GM12878 (cell line): ENCODE results near the gene RECQL. TPM values are rescaled to one million over a fixed set of nuclear protein-coding genes. Genes with fewer than 3 reads are reported as not detected.

Experiments
- ATAC-seq: fragments of 200-7000 bp; cut with Tn5 transposase; 3 replicates; pipeline ENCODE4 v1.9.1; 2020; ENCODE audit warnings: mild to moderate bottlenecking, moderate library complexity
- BruUV-seq: library from RNA; stranded (reverse); fragments of 400-500 nt; replicated peaks from 2 replicates; lab custom pipeline; 2021; lab: Mats Ljungman, UMichigan
- CTCF ChIA-PET: fragments of 300-600 bp; sonication (Branson Sonifier 250); formaldehyde crosslinking; extraction: SDS; loops from one replicate; lab custom pipeline; 2021; ENCODE audit warnings: inconsistent platforms; lab: Yijun Ruan, JAX
- POLR2A ChIA-PET: fragments of 350-600 bp; formaldehyde crosslinking; extraction: SDS; loops from one replicate; lab custom pipeline; 2021; ENCODE audit warnings: inconsistent platforms; lab: Charles Lee
- RAD21 ChIA-PET: fragments of 300-600 bp; sonication (Branson Sonifier 250); formaldehyde crosslinking; loops from one replicate; lab custom pipeline; 2023; ENCODE audit warnings: antibody characterized with exemption; ENCODE audit not compliant: unreplicated experiment; lab: Charles Lee
- SMC1A ChIA-PET: fragments of 300-600 bp; sonication (Branson Sonifier 250); formaldehyde crosslinking; loops from one replicate; lab custom pipeline; 2023; ENCODE audit not compliant: unreplicated experiment, uncharacterized antibody; lab: Charles Lee
- DNase-seq: peaks from one replicate; pipeline ENCODE4 v3.0.0-alpha.2; 2011; ENCODE audit warnings: low read depth, low spot score
- FAIRE-seq: peaks from 3 replicates; lab custom pipeline; 2011; peaks lifted over from hg19 to GRCh38; lab: Jason Lieb, UNC
- H2AFZ ChIP-seq: 2 replicates; pipeline ENCODE4 v1.6.0; 2011; ENCODE audit warnings: low read depth, low read length, control low read depth; ENCODE audit not compliant: control insufficient read depth
- H3K27ac ChIP-seq: 2 replicates; pipeline ENCODE4 v1.5.1; 2011; ENCODE audit warnings: control low read depth; ENCODE audit not compliant: control insufficient read depth, insufficient read depth
- H3K27me3 ChIP-seq, 2 experiments: replicated peaks in 1 of 2; 2 replicates each; pipeline versions ENCODE4 v1.6.0 to v1.6.1; 2011; ENCODE audit warnings: low read length in 1 of 2; ENCODE audit not compliant: control insufficient read depth in 2 of 2, insufficient read depth in 2 of 2
- H3K36me3 ChIP-seq, 2 experiments: 2 replicates each; pipeline ENCODE4 v1.5.1; 2011; ENCODE audit warnings: low read length in 1 of 2; ENCODE audit not compliant: control insufficient read depth in 2 of 2, insufficient read depth in 2 of 2
- H3K4me1 ChIP-seq: 2 replicates; pipeline ENCODE4 v1.6.1; 2011; ENCODE audit warnings: mild to moderate bottlenecking, low read length, moderate library complexity, mixed read lengths; ENCODE audit not compliant: control insufficient read depth, insufficient read depth
- H3K4me2 ChIP-seq: 2 replicates; pipeline ENCODE4 v1.6.0; 2011; ENCODE audit warnings: control low read depth; ENCODE audit not compliant: control insufficient read depth, insufficient read depth
- H3K4me3 ChIP-seq: fragments of 200-600 bp; sonication (generic); 2 replicates; pipeline ENCODE4 v1.5.1; 2016
- H3K79me2 ChIP-seq: 2 replicates; pipeline ENCODE4 v1.6.0; 2011; ENCODE audit warnings: low read length; ENCODE audit not compliant: control insufficient read depth, insufficient read depth
- H3K9ac ChIP-seq: 2 replicates; pipeline ENCODE4 v1.8.0; 2011; ENCODE audit warnings: low read length, control low read depth, mixed read lengths; ENCODE audit not compliant: control insufficient read depth, insufficient read depth
- H3K9me3 ChIP-seq: replicated peaks from 3 replicates; pipeline ENCODE4 v1.5.1; 2011; ENCODE audit warnings: mild to moderate bottlenecking, low read length; ENCODE audit not compliant: control insufficient read depth, insufficient read depth
- H4K20me1 ChIP-seq: 2 replicates; pipeline ENCODE4 v1.6.0; 2011; ENCODE audit not compliant: control insufficient read depth, insufficient read depth
- BACH1 ChIP-seq: fragments of 450-650 bp; IDR thresholded peaks from 2 replicates; pipeline ENCODE4 v1.6.1; 2017; ENCODE audit warnings: mild to moderate bottlenecking, borderline replicate concordance
- BCL11A ChIP-seq: IDR thresholded peaks from 2 replicates; pipeline ENCODE4 v1.6.1; 2011; ENCODE audit warnings: low read depth, low read length
- BHLHE40 ChIP-seq, 2 experiments: fragments of 450-650 bp in 1 of 2; IDR thresholded peaks; 2 replicates each; pipeline ENCODE4 v1.6.1; 2011 to 2017; ENCODE audit warnings: low read depth in 2 of 2, borderline replicate concordance in 1 of 2, improper control_type of control experiment in 1 of 2, low read length in 1 of 2, mild to moderate bottlenecking in 1 of 2
- CHD1 ChIP-seq: IDR thresholded peaks from 2 replicates; pipeline ENCODE4 v1.6.1; 2012; ENCODE audit warnings: low read depth, low read length, improper control_type of control experiment
- EP300 ChIP-seq, 2 experiments: fragments of 150-350 bp in 1 of 2; IDR thresholded peaks; 2 replicates each; pipeline ENCODE4 v1.6.1; 2011 to 2012; ENCODE audit warnings: low read depth in 2 of 2, low read length in 2 of 2, borderline replicate concordance in 1 of 2, improper control_type of control experiment in 1 of 2, inconsistent platforms in 1 of 2; ENCODE audit not compliant: control insufficient read depth in 1 of 2
- PAX8 ChIP-seq: fragments of 450-650 bp; IDR thresholded peaks from 2 replicates; pipeline ENCODE4 v1.6.1; 2017; ENCODE audit warnings: mild to moderate bottlenecking, moderate library complexity
- SIN3A ChIP-seq: IDR thresholded peaks from 2 replicates; pipeline ENCODE4 v1.6.1; 2012; ENCODE audit warnings: low read depth, low read length, improper control_type of control experiment
- SMAD1 ChIP-seq: fragments of 450-650 bp; IDR thresholded peaks from 2 replicates; pipeline ENCODE4 v1.6.1; 2018; ENCODE audit warnings: mild to moderate bottlenecking, low read depth; ENCODE audit not compliant: partially characterized antibody
- TARDBP ChIP-seq: IDR thresholded peaks from 2 replicates; pipeline ENCODE4 v1.6.1; 2016; ENCODE audit warnings: borderline replicate concordance
- TCF7 ChIP-seq: IDR thresholded peaks from 2 replicates; pipeline ENCODE4 v1.6.1; 2014; ENCODE audit warnings: antibody characterized with exemption, borderline replicate concordance
- ZBTB4 ChIP-seq: fragments of 450-650 bp; formaldehyde crosslinking; IDR thresholded peaks from 2 replicates; pipeline ENCODE4 v1.4.0; 2022; ENCODE audit warnings: mild to moderate bottlenecking, moderate library complexity
- ZNF207 ChIP-seq: fragments of 450-650 bp; IDR thresholded peaks from 2 replicates; pipeline ENCODE4 v1.6.1; 2014; ENCODE audit warnings: antibody characterized with exemption, mild to moderate bottlenecking, borderline replicate concordance
- ZNF217 ChIP-seq: fragments of 450-650 bp; IDR thresholded peaks from 2 replicates; pipeline ENCODE4 v1.6.1; 2017; ENCODE audit warnings: antibody characterized with exemption, mild to moderate bottlenecking
- ZNF384 ChIP-seq: IDR thresholded peaks from 2 replicates; pipeline ENCODE4 v1.6.1; 2012; ENCODE audit warnings: low read depth, mild to moderate bottlenecking, low read length, improper control_type of control experiment, borderline replicate concordance
- WGBS: methylation state at CpG from one replicate; pipeline ENCODE4 v1.1.6; 2016; ENCODE audit warnings: low lambda C conversion rate; ENCODE audit not compliant: insufficient replicate concordance, insufficient coverage; ENCODE audit errors: missing lambda C conversion rate; 5-methylcytosine and 5-hydroxymethylcytosine counted together
- in situ Hi-C: fragments of 300-500 bp; cut with MboI; formaldehyde crosslinking; loops from 9 replicates; pipeline ENCODE4 v1.14.3; 2018; ENCODE audit warnings: mixed read lengths
- intact Hi-C: fragments of 100-400 bp; cut with micrococcal nuclease; formaldehyde crosslinking; loops from one replicate; pipeline ENCODE4 v1.14.2; 2022; ENCODE audit not compliant: unreplicated experiment
- polyA plus RNA-seq, 11 experiments: library from polyadenylated mRNA; depleted of rRNA in 4 of 11; unstranded in 6 of 11; stranded (reverse) in 5 of 11; fragments of >200 nt; fragmentation: Nextera tagmentation in 4 of 11; fragmentation: Illumina TruSeq in 1 of 11; extraction: Ambion mirVana in 4 of 11; extraction: Trizol in 1 of 11; gene quantifications; 1 replicate in 1 of 11; 2 replicates in 10 of 11; pipeline versions ENCODE4 v1.2.1 to v1.2.3, GENCODE V29; 2011 to 2016; ENCODE audit warnings: inconsistent platforms in 2 of 11, missing spikeins in 2 of 11, low read depth in 1 of 11
- total RNA-seq, 4 experiments: library from RNA; depleted of rRNA in 3 of 4; stranded (reverse); fragments of >200 nt in 3 of 4; fragmentation: Illumina TruSeq in 1 of 4; extraction: Trizol in 1 of 4; gene quantifications; 2 replicates each; pipeline versions ENCODE4 v1.2.1 to v1.2.3, GENCODE V29; 2013 to 2021
- TF ChIP-seq, protein P1 (sequence below): fragments of 450-650 bp; IDR thresholded peaks from 2 replicates; pipeline ENCODE4 v1.6.1; 2017; ENCODE audit warnings: borderline replicate concordance
- TF ChIP-seq, protein P2 (sequence below): fragments of 450-650 bp; IDR thresholded peaks from 2 replicates; pipeline ENCODE4 v1.6.1; 2016; ENCODE audit warnings: mild to moderate bottlenecking

Gene RECQL
- total and polyA plus RNA-seq, 10 of the 15 experiments (the other 5 are each of a cell fraction or from before 2014, with no cell fraction given), result 47.4 to 130 (median 70.8) TPM

DNA sequence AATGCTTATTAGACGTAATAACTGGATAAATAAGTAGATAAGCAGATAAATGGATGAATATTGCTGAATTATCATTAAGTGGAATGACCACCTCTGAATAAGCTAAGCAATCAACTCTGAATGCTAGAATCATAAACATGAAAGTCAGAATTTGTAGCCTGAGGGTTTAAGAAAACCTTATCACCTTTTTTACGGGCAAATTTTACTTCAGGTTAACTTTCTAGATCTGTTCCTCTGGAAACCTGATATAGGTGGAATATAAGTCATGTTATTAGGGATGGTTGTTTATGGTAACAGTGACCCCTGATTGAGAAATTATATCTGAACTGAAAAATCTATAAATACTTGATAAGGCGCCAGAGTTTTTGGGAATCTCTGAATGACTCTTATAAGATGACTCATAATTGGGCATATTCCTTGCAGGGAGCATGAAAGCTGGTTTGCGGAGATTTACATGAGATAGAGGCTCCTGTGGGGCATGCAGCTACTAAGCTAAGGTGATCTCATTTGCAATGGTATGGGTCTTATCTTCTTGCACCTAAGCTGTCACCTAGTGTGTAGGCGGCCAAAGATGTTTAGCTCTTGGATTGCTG is 36.7 kb upstream of the RECQL start:
- ChIA-PET POLR2A (no interaction called here), SMC1A (interaction anchor here (1.5 to 1.6 kb wide), 2 partner anchors 33 to 60 kb away, joined by 3 read pairs; no protein-coding TSS in a partner anchor), CTCF (no interaction called here), RAD21 (interaction anchor here (0.7 kb wide), 1 partner anchor 28 kb away, joined by 3 read pairs; no protein-coding TSS in a partner anchor)
- Histone ChIP-seq H3K4me2 (no peak overlapping the region), H3K27me3 (no peaks in the 10 kb centered on the region), H3K79me2 (no peaks in the 10 kb centered on the region), H3K4me1 (no peaks in the 10 kb centered on the region), H3K9me3 (no peaks in the 10 kb centered on the region), H4K20me1 (no peaks in the 10 kb centered on the region), H3K4me3 (no peak overlapping the region), H3K27ac (no peak overlapping the region), H2AFZ (no peak overlapping the region), H3K36me3 (no peaks in the 10 kb centered on the region), H3K9ac (no peak overlapping the region)
- ATAC-seq (no peak), FAIRE-seq (no peak), DNase-seq (no peak)
- in situ Hi-C loops, result no loop called here
- TF ChIP-seq BACH1 (no peak), ZNF207 (no peak), ZNF384 (no peak), ZBTB4 (no peak), ZNF217 (no peak), SIN3A (no peak), PAX8 (no peak), TCF7 (no peak), BCL11A (no peak), SMAD1 (no peak), EP300 (IDR thresholded peaks at IDR 0.05; ENCODE audit: borderline replicate concordance in 1 of 2, control insufficient read depth in 1 of 2, low read depth in 2 of 2, low read length in 2 of 2) (no peak), CHD1 (no peak), BHLHE40 (IDR thresholded peaks at IDR 0.05; ENCODE audit: borderline replicate concordance in 1 of 2, low read depth in 2 of 2, low read length in 1 of 2) (no peak), TARDBP (no peak)
- TF ChIP-seq, protein P1, sequence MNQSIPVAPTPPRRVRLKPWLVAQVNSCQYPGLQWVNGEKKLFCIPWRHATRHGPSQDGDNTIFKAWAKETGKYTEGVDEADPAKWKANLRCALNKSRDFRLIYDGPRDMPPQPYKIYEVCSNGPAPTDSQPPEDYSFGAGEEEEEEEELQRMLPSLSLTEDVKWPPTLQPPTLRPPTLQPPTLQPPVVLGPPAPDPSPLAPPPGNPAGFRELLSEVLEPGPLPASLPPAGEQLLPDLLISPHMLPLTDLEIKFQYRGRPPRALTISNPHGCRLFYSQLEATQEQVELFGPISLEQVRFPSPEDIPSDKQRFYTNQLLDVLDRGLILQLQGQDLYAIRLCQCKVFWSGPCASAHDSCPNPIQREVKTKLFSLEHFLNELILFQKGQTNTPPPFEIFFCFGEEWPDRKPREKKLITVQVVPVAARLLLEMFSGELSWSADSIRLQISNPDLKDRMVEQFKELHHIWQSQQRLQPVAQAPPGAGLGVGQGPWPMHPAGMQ, result no peak
- TF ChIP-seq, protein P2, sequence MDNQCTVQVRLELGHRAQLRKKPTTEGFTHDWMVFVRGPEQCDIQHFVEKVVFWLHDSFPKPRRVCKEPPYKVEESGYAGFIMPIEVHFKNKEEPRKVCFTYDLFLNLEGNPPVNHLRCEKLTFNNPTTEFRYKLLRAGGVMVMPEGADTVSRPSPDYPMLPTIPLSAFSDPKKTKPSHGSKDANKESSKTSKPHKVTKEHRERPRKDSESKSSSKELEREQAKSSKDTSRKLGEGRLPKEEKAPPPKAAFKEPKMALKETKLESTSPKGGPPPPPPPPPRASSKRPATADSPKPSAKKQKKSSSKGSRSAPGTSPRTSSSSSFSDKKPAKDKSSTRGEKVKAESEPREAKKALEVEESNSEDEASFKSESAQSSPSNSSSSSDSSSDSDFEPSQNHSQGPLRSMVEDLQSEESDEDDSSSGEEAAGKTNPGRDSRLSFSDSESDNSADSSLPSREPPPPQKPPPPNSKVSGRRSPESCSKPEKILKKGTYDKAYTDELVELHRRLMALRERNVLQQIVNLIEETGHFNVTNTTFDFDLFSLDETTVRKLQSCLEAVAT, result no peak
- intact Hi-C loops, result no loop called here
- 82% methylated on average over 5 of the region's 5 CpGs for WGBS
- BruUV-seq, result no TSS peak
